Measurements from ENCODE around the gene VTCN1. TPM values are rescaled to one million over a fixed set of nuclear protein-coding genes. Genes with fewer than 3 reads are reported as not detected.

Gene VTCN1
- total RNA-seq, 1 donor from 2014 or later, result not detected

DNA sequence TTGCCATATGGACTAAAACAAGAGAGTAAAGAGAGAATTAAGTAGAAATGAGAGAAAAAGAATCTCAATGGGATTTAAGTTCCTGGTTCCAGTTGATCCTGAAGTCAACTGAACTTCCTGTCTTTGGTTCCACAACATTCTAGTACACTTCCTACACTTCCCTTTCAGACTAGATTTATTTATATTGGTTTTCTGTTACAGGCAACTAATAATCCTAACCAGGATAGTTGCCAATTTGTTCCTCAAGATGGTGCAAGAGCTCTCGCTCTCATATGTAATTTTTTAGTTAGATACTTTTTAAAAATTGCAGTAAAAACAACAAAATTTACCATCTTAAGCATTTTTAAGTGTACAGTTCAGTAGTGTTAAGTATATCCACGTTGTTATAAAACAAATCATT lies 60.4 kb downstream of the VTCN1 start:
- no peak for DNase-seq (ENCODE audit: low spot score in 2 of 2)
- intact Hi-C loops (cut with DNase I), result no loop called here
- H3K36me3 ChIP-seq, result no peaks in the 10 kb centered on the region

DNA sequence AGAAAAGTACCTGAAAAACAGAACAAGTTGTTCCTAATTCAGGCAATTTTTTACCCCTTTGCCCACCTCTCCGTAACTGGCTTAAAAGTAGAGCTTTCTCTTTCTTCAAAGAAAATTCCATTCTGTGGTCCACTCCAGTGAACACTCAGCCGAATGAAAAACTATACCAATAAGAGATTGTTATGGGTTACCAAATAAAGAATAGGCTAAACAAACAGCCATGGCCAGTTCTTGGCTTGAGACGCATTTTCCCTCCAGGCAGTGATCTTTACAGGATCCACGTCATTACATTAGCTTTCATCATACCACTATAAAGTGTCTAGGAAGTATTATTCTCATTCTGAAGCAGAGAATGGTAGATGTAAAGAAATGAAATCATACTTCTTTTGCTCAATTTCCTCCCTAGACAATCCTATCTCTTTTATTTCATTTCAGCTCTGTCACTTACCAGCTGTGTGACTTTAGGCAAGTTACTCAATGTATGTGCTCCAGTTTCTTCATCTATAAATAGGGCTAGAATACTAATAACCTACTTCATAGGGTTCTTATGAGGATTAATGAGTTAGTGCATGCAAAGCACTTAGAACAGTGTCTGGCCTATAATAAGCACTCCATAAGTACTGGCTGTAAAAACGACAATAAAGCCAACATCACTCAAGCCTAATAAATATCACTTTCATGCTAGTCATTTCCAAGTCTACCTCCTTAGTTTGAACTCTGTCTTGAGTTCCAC lies 62.7 kb downstream of the VTCN1 start:
- no peak for DNase-seq (ENCODE audit: low spot score in 2 of 2)
- TF ChIP-seq, protein P1, sequence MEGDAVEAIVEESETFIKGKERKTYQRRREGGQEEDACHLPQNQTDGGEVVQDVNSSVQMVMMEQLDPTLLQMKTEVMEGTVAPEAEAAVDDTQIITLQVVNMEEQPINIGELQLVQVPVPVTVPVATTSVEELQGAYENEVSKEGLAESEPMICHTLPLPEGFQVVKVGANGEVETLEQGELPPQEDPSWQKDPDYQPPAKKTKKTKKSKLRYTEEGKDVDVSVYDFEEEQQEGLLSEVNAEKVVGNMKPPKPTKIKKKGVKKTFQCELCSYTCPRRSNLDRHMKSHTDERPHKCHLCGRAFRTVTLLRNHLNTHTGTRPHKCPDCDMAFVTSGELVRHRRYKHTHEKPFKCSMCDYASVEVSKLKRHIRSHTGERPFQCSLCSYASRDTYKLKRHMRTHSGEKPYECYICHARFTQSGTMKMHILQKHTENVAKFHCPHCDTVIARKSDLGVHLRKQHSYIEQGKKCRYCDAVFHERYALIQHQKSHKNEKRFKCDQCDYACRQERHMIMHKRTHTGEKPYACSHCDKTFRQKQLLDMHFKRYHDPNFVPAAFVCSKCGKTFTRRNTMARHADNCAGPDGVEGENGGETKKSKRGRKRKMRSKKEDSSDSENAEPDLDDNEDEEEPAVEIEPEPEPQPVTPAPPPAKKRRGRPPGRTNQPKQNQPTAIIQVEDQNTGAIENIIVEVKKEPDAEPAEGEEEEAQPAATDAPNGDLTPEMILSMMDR (IDR thresholded peaks at IDR 0.05), result no peak
- Histone ChIP-seq H3K4me1 (no peaks in the 10 kb centered on the region), H3K27me3 (no peaks in the 10 kb centered on the region), H3K27ac (no peak overlapping the region), H3K4me3 (no peak overlapping the region), H3K9me3 (no peaks in the 10 kb centered on the region), H3K36me3 (no peaks in the 10 kb centered on the region)
- intact Hi-C loops (cut with DNase I), result no loop called here

More for the DNA sequence above, 60.4 kb downstream of the VTCN1 start:
- Histone ChIP-seq H3K9me3 (no peaks in the 10 kb centered on the region), H3K27ac (no peak overlapping the region), H3K4me3 (no peak overlapping the region), H3K27me3 (no peaks in the 10 kb centered on the region), H3K4me1 (no peaks in the 10 kb centered on the region)
- TF ChIP-seq, protein P1 (IDR thresholded peaks at IDR 0.05), result no peak

DNA sequence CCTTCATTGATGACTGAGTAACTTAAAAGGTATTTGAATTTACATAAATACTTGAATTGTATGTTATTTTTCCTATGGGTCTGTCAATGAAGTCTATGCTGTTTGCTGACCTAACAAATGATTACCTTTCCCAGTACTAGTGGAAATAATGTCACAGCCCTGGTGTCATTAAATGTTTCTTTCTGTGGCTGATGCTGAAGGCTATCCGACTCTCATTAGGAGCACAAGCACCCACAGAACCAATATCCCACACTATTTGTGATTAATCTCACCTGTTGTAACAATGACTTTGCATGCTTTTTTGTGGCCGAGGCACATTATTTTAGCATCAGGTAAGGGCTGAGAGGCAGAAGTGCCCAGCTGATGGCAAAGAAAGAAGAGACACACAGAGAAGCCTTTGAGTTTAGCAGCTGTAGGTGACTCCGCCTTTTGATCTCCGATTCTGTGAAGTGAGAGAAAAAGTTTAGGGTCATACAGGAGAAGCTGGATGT lies 63.3 kb downstream of the VTCN1 start:
- Histone ChIP-seq H3K9me3 (no peaks in the 10 kb centered on the region), H3K27ac (no peak overlapping the region), H3K27me3 (no peaks in the 10 kb centered on the region), H3K4me3 (no peak overlapping the region), H3K36me3 (no peaks in the 10 kb centered on the region), H3K4me1 (no peaks in the 10 kb centered on the region)
- TF ChIP-seq, protein P1 (IDR thresholded peaks at IDR 0.05), result no peak
- intact Hi-C loops (cut with DNase I), result no loop called here
- no peak for DNase-seq (ENCODE audit: low spot score in 2 of 2)

DNA sequence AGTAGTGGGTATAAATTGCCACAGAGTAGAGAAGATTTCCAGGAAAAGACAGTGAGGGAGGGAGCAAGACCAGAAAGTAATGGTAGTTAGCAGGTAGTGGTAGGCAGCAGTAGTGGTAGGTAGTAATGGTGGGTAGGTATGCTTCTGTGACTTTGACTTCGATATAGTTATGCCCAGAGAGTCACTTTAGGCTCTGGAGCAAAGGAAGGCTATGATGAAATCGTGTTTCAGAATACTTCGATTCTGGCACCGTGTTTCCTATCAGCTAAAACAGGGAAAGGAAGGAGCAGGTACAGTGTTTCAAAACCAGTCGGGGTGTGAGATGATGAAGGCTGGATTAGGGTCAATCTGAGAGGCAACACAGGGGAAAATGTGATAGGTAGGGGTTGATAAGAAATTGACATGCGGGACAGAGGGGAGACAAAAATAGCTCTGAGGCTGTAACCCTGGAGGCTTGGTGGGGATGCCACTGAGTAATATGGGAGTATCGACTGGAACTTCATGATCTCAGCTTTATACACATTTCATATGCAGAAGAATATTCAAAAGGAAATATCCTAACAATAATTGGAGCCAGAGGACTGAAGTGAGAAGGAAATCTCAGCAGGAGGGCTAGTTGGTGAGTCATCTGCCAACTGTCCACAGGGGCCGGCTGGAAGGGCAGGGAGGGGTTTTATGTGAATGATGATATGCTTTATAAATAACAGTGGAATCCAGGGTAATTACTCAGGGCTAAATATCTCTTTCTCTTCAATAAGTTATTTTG lies 64.0 kb downstream of the VTCN1 start:
- Histone ChIP-seq H3K9me3 (no peaks in the 10 kb centered on the region), H3K27me3 (no peaks in the 10 kb centered on the region), H3K27ac (no peak overlapping the region), H3K4me1 (no peaks in the 10 kb centered on the region), H3K4me3 (no peak overlapping the region), H3K36me3 (no peaks in the 10 kb centered on the region)
- intact Hi-C loops (cut with DNase I), result no loop called here
- TF ChIP-seq, protein P1 (IDR thresholded peaks at IDR 0.05), result no peak
- no peak for DNase-seq (ENCODE audit: low spot score in 2 of 2)

DNA sequence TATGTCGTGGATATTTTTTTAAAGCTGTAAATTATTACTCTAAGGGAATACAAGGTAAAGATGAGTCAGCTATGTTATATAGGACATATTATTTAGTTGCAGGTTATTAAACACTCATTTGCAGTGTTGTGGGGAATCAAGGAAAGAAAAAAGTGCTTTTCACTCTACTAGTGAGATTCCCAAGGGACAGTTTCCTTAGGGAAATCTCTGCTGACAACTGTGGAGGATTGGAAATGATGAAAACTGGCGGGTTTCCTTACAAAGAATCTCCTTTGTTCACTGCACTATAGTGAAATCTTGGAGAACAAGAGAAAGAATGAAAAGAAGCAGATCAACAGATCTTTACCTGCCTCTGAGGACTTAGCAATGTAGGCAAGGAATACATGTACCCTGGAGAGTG lies 64.7 kb downstream of the VTCN1 start:
- Histone ChIP-seq H3K9me3 (no peaks in the 10 kb centered on the region), H3K4me3 (no peak overlapping the region), H3K27ac (no peak overlapping the region), H3K36me3 (no peaks in the 10 kb centered on the region), H3K27me3 (no peaks in the 10 kb centered on the region), H3K4me1 (no peaks in the 10 kb centered on the region)
- intact Hi-C loops (cut with DNase I), result no loop called here
- DNase-seq (ENCODE audit: low spot score in 2 of 2), result no peak
- TF ChIP-seq, protein P1 (IDR thresholded peaks at IDR 0.05), result no peak
